Spleen (tissue), 11 donors: ENCODE results near the gene OPRM1. TPM values are rescaled to one million over a fixed set of nuclear protein-coding genes. Genes with fewer than 3 reads are reported as not detected.
"Not testable (repeated sequence)": the region's sequence is repeated elsewhere in the genome, so short reads cannot be mapped to it uniquely, and the experiment has no call there.

ENCODE experiments used
- DNase-seq: peaks from one replicate; pipeline ENCODE4 v3.0.0-alpha.2; 2020
- H3K27ac ChIP-seq, 8 donors: fragments of 200-600 bp; sonication (generic) in 7 of 8; 1 replicate in 4 of 8; 2 replicates in 4 of 8; pipeline versions ENCODE4 v1.5.0 to v1.8.0; 2016 to 2021; ENCODE audit warnings: inconsistent platforms in 4 of 8, mild to moderate bottlenecking in 4 of 8, moderate library complexity in 1 of 8
- H3K27me3 ChIP-seq, 7 donors: fragments of 200-600 bp; sonication (generic) in 6 of 7; replicated peaks in 1 of 7; 1 replicate in 4 of 7; 2 replicates in 3 of 7; pipeline versions ENCODE4 v1.5.0 to v1.8.0; 2016 to 2021; ENCODE audit warnings: inconsistent platforms in 3 of 7, mild to moderate bottlenecking in 1 of 7
- H3K36me3 ChIP-seq, 6 donors: fragments of 200-600 bp; sonication (generic) in 5 of 6; 1 replicate in 4 of 6; 2 replicates in 2 of 6; pipeline versions ENCODE4 v1.5.0 to v1.8.0; 2016 to 2021; ENCODE audit warnings: inconsistent platforms in 2 of 6
- H3K4me1 ChIP-seq, 6 donors: fragments of 200-600 bp; sonication (generic) in 5 of 6; 1 replicate in 3 of 6; 2 replicates in 3 of 6; pipeline versions ENCODE4 v1.5.0 to v1.8.0; 2016 to 2021; ENCODE audit warnings: inconsistent platforms in 3 of 6
- H3K4me3 ChIP-seq, 8 donors: fragments of 200-600 bp; sonication (generic) in 7 of 8; 1 replicate in 4 of 8; 2 replicates in 4 of 8; pipeline versions ENCODE4 v1.5.0 to v1.8.0; 2016 to 2021; ENCODE audit warnings: inconsistent platforms in 4 of 8, mild to moderate bottlenecking in 4 of 8, moderate library complexity in 2 of 8
- H3K9me3 ChIP-seq, 8 donors: fragments of 200-600 bp; sonication (generic) in 7 of 8; 1 replicate in 4 of 8; 2 replicates in 4 of 8; pipeline versions ENCODE4 v1.5.0 to v1.8.0; 2016 to 2021; ENCODE audit warnings: inconsistent platforms in 4 of 8
- POLR2A ChIP-seq, 3 donors: fragments of 450-650 bp; IDR thresholded peaks; one replicate each; pipeline ENCODE4 v1.5.1; 2017; ENCODE audit warnings: antibody characterized with exemption in 3 of 3, mild to moderate bottlenecking in 1 of 3
- POLR2AphosphoS5 ChIP-seq, 3 donors: sonication (generic); formaldehyde crosslinking; IDR thresholded peaks; one replicate each; pipeline ENCODE4 v1.5.1; 2017; ENCODE audit warnings: antibody characterized with exemption in 3 of 3
- WGBS, 5 donors: extraction: QIAGEN DNeasy Blood & Tissue Kit in 3 of 5; methylation state at CpG; one replicate each; pipeline versions ENCODE4 v1.1.5 to v1.1.7; 2013 to 2018; 5-methylcytosine and 5-hydroxymethylcytosine counted together
- intact Hi-C: fragments of 100-400 bp; cut with DNase I; formaldehyde crosslinking; loops from one replicate; pipeline ENCODE4 v1.15.0; 2023; ENCODE audit warnings: low total_unique reads
- polyA plus RNA-seq, 3 donors: library from polyadenylated mRNA; stranded (reverse); fragments of 200-250 nt; gene quantifications; one replicate each; pipeline ENCODE4 v1.2.1, GENCODE V29; 2013
- total RNA-seq, 7 donors: library from RNA; depleted of rRNA in 3 of 7; stranded (reverse); fragments of >200 nt in 3 of 7; fragmentation: NEBNext Ultra II Directional in 4 of 7; extraction: Animal tissue kit (Norgen Biotek cat#: 25700) in 4 of 7; gene quantifications; one replicate each; pipeline versions ENCODE4 v1.1.0 to v1.2.1, GENCODE V29; 2016 to 2021
- TF ChIP-seq, protein P1 (sequence below), 11 experiments: fragments of 200-600 bp in 7 of 11; fragments of 450-650 bp in 4 of 11; sonication (generic) in 4 of 11; IDR thresholded peaks in 8 of 11; conservative IDR thresholded peaks in 3 of 11; 1 replicate in 7 of 11; 2 replicates in 4 of 11; pipeline versions ENCODE4 v1.4.0 to v1.8.0; 2016 to 2021; ENCODE audit warnings: antibody characterized with exemption in 11 of 11, inconsistent platforms in 4 of 11, mild to moderate bottlenecking in 1 of 11
- donor health status: healthy with polysubstance abuse.
- donor health status: DM: no; HTN: no; CAD: no; lungs with moderate emphysema.
- donor health status: DM: no; HTN: no; CAD: no.
- donor health status: Bipolar disorder and iron deficiency.
- donor health status: healthy.
- donor health status: DM: no; HTN: no; CAD: no.
- donor health status: DM: yes; HTN: yes; CAD: no.

OPRM1 gene
- total and polyA plus RNA-seq, 10 donors = not detected

DNA sequence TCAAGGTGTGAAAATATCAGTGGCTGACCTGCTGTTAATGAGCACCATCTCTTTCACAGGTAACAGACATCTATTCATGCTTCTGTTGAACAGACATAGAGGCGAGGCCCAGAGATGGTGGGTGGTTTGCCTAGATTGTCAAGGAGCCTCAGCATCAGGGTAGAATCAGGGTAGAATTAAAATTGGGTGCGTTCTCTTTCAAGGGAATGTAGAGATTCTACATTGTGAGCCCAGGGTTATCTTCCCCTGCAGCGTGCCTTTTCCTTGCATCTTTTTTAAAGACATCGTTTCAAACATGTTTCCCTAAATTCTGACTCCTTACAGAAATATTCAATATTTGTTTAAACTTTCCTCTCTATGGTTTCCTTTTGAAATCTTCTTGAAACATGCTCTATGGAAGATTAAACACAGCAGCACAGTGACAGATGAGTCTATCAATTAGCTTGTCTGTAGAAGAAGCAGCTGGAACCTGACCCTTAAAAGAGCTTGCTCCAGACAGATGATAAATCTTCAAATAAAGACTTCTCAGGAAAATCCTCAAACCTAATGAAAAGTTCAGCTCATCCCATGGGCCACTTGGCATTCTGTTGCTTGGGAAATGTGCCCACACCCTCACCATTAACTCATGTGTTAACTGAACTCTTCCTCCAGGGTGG lies 197.7 kb downstream of the OPRM1 start:
- TF ChIP-seq, protein P1, sequence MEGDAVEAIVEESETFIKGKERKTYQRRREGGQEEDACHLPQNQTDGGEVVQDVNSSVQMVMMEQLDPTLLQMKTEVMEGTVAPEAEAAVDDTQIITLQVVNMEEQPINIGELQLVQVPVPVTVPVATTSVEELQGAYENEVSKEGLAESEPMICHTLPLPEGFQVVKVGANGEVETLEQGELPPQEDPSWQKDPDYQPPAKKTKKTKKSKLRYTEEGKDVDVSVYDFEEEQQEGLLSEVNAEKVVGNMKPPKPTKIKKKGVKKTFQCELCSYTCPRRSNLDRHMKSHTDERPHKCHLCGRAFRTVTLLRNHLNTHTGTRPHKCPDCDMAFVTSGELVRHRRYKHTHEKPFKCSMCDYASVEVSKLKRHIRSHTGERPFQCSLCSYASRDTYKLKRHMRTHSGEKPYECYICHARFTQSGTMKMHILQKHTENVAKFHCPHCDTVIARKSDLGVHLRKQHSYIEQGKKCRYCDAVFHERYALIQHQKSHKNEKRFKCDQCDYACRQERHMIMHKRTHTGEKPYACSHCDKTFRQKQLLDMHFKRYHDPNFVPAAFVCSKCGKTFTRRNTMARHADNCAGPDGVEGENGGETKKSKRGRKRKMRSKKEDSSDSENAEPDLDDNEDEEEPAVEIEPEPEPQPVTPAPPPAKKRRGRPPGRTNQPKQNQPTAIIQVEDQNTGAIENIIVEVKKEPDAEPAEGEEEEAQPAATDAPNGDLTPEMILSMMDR (IDR thresholded peaks at IDR 0.05 in 8 of 11, conservative IDR thresholded peaks at IDR 0.05 in 3 of 11) = no peak
- no peak for TF ChIP-seq POLR2A (IDR thresholded peaks at IDR 0.05)
- no peak for TF ChIP-seq POLR2AphosphoS5 (IDR thresholded peaks at IDR 0.05)
- no peak overlapping the region for H3K4me3 ChIP-seq
- peaks cover 0 to 94% (median 35%) of the 10 kb centered on the region in 6 donors for H3K4me1 ChIP-seq
- no peak for DNase-seq
- H3K36me3 ChIP-seq = peaks cover 0 to 7% (median 0%) of the 10 kb centered on the region in 6 donors
- H3K27me3 ChIP-seq = no peaks in the 10 kb centered on the region
- H3K9me3 ChIP-seq = no peaks in the 10 kb centered on the region
- intact Hi-C loops = no loop called here
- 71 to 88% (median 85%) methylated on average over 4 of the region's 4 CpGs for WGBS, 5 donors
- H3K27ac ChIP-seq = no peak overlapping the region

DNA sequence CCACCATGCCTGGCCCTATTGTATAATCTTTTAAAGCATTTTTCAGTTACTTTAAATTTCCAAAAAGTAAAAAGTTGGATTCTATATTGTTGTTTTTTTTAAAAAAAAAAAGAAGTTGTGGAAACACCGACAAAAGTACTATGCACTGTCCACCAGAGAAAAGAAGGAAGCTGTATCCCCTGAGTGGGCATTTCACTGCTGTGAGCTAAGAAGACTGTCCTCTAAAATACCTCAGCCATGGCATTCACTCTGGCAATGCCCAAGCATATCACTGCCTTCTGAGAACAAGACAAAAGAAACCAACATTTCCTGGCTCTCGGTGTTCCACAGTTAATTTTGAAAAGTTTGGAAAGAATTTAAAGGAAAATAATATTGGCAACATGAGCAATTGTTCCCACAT lies 199.8 kb downstream of the OPRM1 start:
- Histone ChIP-seq H3K27ac (no peak overlapping the region), H3K36me3 (peaks cover 0 to 9% (median 0%) of the 10 kb centered on the region in 6 donors)
- intact Hi-C loops = no loop called here

DNA sequence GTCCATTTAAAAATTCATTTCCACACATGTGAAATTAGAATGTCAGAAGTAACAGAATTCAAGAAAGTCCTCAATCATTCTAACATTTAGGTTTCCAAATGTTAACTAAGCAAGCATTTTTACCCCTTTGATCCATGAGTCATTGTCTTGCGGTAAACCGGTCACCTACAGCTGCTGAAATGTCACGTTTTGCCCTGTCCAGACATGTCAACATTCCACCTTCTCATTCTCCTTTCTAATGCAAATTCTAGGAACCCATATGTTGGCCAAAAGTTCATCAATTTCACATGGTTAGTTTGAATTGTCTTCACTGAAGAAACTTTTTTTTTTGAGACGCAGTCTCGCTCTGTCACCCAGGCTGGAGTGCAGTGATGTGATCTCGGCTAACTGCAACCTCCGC lies 200.4 kb downstream of the OPRM1 start:
- Histone ChIP-seq H3K27ac (no peak overlapping the region), H3K4me3 (peak overlapping the region in 1 of 8 donors; percentile 17), H3K27me3 (no peaks in the 10 kb centered on the region), H3K9me3 (no peaks in the 10 kb centered on the region), H3K4me1 (peaks cover 0 to 94% (median 22%) of the 10 kb centered on the region in 6 donors), H3K36me3 (peaks cover 0 to 9% (median 0%) of the 10 kb centered on the region in 6 donors)
- intact Hi-C loops = no loop called here
- 77 to 95% (median 89%) methylated on average over 7 of the region's 7 CpGs for WGBS, 5 donors
- DNase-seq = no peak
- TF ChIP-seq, protein P1 (IDR thresholded peaks at IDR 0.05 in 8 of 11, conservative IDR thresholded peaks at IDR 0.05 in 3 of 11) = no peak
- TF ChIP-seq POLR2AphosphoS5 (IDR thresholded peaks at IDR 0.05) (no peak), POLR2A (IDR thresholded peaks at IDR 0.05) (no peak)

More for the DNA sequence above, 199.8 kb downstream of the OPRM1 start:
- H3K27me3 ChIP-seq = no peaks in the 10 kb centered on the region
- H3K4me1 ChIP-seq = peaks cover 0 to 94% (median 26%) of the 10 kb centered on the region in 6 donors
- 76 to 85% (median 81%) methylated on average over 2 of the region's 2 CpGs for WGBS, 5 donors
- TF ChIP-seq POLR2A (IDR thresholded peaks at IDR 0.05) (no peak), POLR2AphosphoS5 (IDR thresholded peaks at IDR 0.05) (no peak)
- no peaks in the 10 kb centered on the region for H3K9me3 ChIP-seq
- H3K4me3 ChIP-seq = no peak overlapping the region
- no peak for DNase-seq

DNA sequence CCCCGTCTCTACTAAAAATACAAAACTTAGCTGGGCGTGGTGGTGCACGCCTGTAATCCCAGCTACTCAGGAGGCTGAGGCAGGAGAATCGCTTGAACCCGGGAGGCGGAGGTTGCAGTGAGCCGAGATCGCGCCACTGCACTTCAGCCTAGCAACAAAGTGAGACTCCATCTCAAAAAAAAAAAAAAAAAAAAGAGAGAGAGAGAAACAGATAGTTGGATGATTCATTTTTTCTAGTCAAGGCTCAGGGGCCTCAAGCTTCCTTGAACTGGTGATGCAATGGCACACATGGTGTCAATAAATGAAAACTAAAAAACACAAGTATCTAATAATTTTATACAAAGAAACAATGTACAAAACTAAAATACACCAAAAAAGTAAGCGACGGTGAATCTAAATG lies 202.0 kb downstream of the OPRM1 start:
- 74 to 94% (median 88%) methylated on average over 11 of the region's 11 CpGs for WGBS, 5 donors
- H3K36me3 ChIP-seq, H3K27ac ChIP-seq, H3K4me3 ChIP-seq, intact Hi-C loops, DNase-seq, H3K9me3 ChIP-seq, H3K27me3 ChIP-seq: not testable (repeated sequence)
- H3K4me1 ChIP-seq = peaks cover 0 to 95% (median 22%) of the 10 kb centered on the region in 6 donors

DNA sequence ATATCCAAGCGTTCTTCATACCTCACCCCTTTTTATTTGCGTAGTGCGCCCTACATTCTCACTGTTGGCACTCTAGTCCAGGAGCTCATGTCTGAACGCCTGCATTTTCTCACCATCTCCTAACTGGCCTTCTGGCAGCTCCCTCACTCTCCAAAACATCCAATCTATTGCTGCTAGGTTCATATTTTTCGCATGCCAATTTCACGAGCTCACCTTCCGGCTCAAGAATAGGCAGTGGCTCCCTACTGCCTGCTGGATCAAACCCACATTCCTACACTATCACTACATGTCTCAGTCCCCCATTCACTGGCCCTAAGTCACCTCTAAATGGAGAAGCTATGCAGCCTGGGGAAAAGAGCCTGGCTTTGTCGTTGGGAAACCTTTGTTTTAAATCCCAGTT lies 202.5 kb downstream of the OPRM1 start:
- Histone ChIP-seq H3K4me1 (peaks cover 0 to 95% (median 23%) of the 10 kb centered on the region in 6 donors), H3K27me3 (no peaks in the 10 kb centered on the region), H3K27ac (no peak overlapping the region), H3K36me3 (peaks cover 0 to 9% (median 0%) of the 10 kb centered on the region in 6 donors), H3K4me3 (no peak overlapping the region), H3K9me3 (no peaks in the 10 kb centered on the region)
- intact Hi-C loops = no loop called here
- 91 to 93% (median 92%) methylated on average over 8 of the region's 8 CpGs for whole genome bisulfite sequencing, 5 donors
- DNase-seq = no peak
- TF ChIP-seq POLR2AphosphoS5 (IDR thresholded peaks at IDR 0.05) (no peak), POLR2A (IDR thresholded peaks at IDR 0.05) (no peak)
- TF ChIP-seq, protein P1 (IDR thresholded peaks at IDR 0.05 in 8 of 11, conservative IDR thresholded peaks at IDR 0.05 in 3 of 11) = no peak
